Caco-2 (cell line): ENCODE measurements around the gene DDAH2. TPM values are rescaled to one million over a fixed set of nuclear protein-coding genes. Genes with fewer than 3 reads are reported as not detected.

Experiments used
- BruUV-seq: library from RNA; stranded (reverse); fragments of 400-500 nt; replicated peaks from 2 replicates; lab custom pipeline; 2021; lab: Mats Ljungman, UMichigan
- CTCF ChIA-PET: fragments of 300-600 bp; sonication (Branson Sonifier 250); formaldehyde crosslinking; loops from one replicate; lab custom pipeline; 2022; ENCODE audit warnings: antibody characterized with exemption; lab: Charles Lee
- POLR2A ChIA-PET: fragments of 300-600 bp; sonication (Branson Sonifier 250); formaldehyde crosslinking; loops from one replicate; lab custom pipeline; 2022; ENCODE audit warnings: antibody characterized with exemption; lab: Charles Lee
- DNase-seq, 2 experiments: peaks; one replicate each; pipeline versions ENCODE4 v3.0.0 to v3.0.0-alpha.2; 2020 to 2022
- H3K27me3 ChIP-seq: replicated peaks from 2 replicates; pipeline ENCODE4 v1.6.0; 2011; ENCODE audit warnings: low read length; ENCODE audit not compliant: control insufficient read depth, insufficient read depth
- H3K36me3 ChIP-seq: 2 replicates; pipeline ENCODE4 v1.5.1; 2011; ENCODE audit warnings: low read length; ENCODE audit not compliant: control insufficient read depth, insufficient read depth
- H3K4me1 ChIP-seq: fragments of 250-450 bp; sonication (Bioruptor Pico); 2 replicates; pipeline ENCODE4 v1.5.1; 2020; ENCODE audit warnings: mild to moderate bottlenecking
- H3K4me3 ChIP-seq: 2 replicates; pipeline ENCODE4 v1.5.1; 2011; ENCODE audit warnings: low read depth, mild to moderate bottlenecking, control low read depth, low read length
- H3K9me3 ChIP-seq: fragments of 250-450 bp; sonication (Bioruptor Pico); 2 replicates; pipeline ENCODE4 v1.5.1; 2020; ENCODE audit warnings: mild to moderate bottlenecking, moderate library complexity
- H3K27ac Mint-ChIP-seq: one replicate; pipeline ENCODE4 v1.8.0; 2022; ENCODE audit warnings: mixed read lengths; ENCODE audit not compliant: unreplicated experiment
- H3K27me3 Mint-ChIP-seq: one replicate; pipeline ENCODE4 v1.8.0; 2022; ENCODE audit warnings: mixed read lengths; ENCODE audit not compliant: insufficient read depth, unreplicated experiment
- H3K36me3 Mint-ChIP-seq: one replicate; pipeline ENCODE4 v1.8.0; 2022; ENCODE audit warnings: mild to moderate bottlenecking, mixed read lengths; ENCODE audit not compliant: insufficient read depth, unreplicated experiment
- H3K4me1 Mint-ChIP-seq: one replicate; pipeline ENCODE4 v1.8.0; 2022; ENCODE audit warnings: low read depth, mixed read lengths; ENCODE audit not compliant: unreplicated experiment
- H3K4me3 Mint-ChIP-seq: one replicate; pipeline ENCODE4 v1.8.0; 2022; ENCODE audit warnings: mild to moderate bottlenecking, moderate library complexity, mixed read lengths; ENCODE audit not compliant: unreplicated experiment
- H3K9me3 Mint-ChIP-seq: one replicate; pipeline ENCODE4 v1.8.0; 2022; ENCODE audit warnings: mixed read lengths; ENCODE audit not compliant: unreplicated experiment
- CTCF ChIP-seq, 2 experiments: fragments of 200-600 bp in 1 of 2; IDR thresholded peaks; 1 replicate in 1 of 2; 2 replicates in 1 of 2; pipeline versions ENCODE4 v1.5.1 to v1.8.0; 2011 to 2022; ENCODE audit warnings: antibody characterized with exemption in 1 of 2, control low read depth in 1 of 2, inconsistent platforms in 1 of 2, low read depth in 1 of 2, low read length in 1 of 2, mild to moderate bottlenecking in 1 of 2, moderate library complexity in 1 of 2; ENCODE audit not compliant: insufficient read depth in 1 of 2, severe bottlenecking in 1 of 2, unreplicated experiment in 1 of 2
- intact Hi-C: fragments of 100-400 bp; cut with micrococcal nuclease; formaldehyde crosslinking; loops from one replicate; pipeline ENCODE4 v1.10.0; 2022; ENCODE audit not compliant: unreplicated experiment
- total RNA-seq: library from RNA; stranded (reverse); gene quantifications from 2 replicates; pipeline ENCODE4 v1.2.3, GENCODE V29; 2022

Gene DDAH2
- total RNA-seq, 1 experiment from 2014 or later: 82.4 TPM

- BruUV-seq: no TSS peak
- intact Hi-C loops: loop anchor here (1.0 kb wide), 3 partner anchors 39 to 95 kb away; partner anchors contain the start of gene DDAH2
- Histone ChIP-seq H3K4me3 (no peak overlapping the region), H3K36me3 (0 out of 2 replicates have a peak, but pooled peaks cover 1% of the 10 kb centered on the region), H3K4me1 (peaks cover 15% of the 10 kb centered on the region), H3K9me3 (no peaks in the 10 kb centered on the region), H3K27me3 (no peaks in the 10 kb centered on the region)
- no peaks in the 10 kb centered on the region for H3K27me3 Mint-ChIP-seq
- POLR2A ChIA-PET: interaction anchor here (1.3 to 1.8 kb wide), 3 partner anchors 28 to 39 kb away, joined by 6 to 10 read pairs (median 8); partner anchors contain the start of genes DDAH2 and MSH5
- peaks cover 12% of the 10 kb centered on the region for H3K4me1 Mint-ChIP-seq
- CTCF ChIA-PET: interaction anchor here (1.3 to 2.5 kb wide), 5 partner anchors 23 to 88 kb away, joined by 4 to 32 read pairs (median 14); partner anchors contain the start of genes DDAH2, LY6G5C and MSH5
- no peak overlapping the region for H3K27ac Mint-ChIP-seq
- no peak for TF ChIP-seq CTCF (IDR thresholded peaks at IDR 0.05; ENCODE audit: insufficient read depth in 1 of 2, low read depth in 1 of 2, low read length in 1 of 2, severe bottlenecking in 1 of 2, unreplicated experiment in 1 of 2)
- peaks cover 5% of the 10 kb centered on the region for H3K36me3 Mint-ChIP-seq
- no peak overlapping the region for H3K4me3 Mint-ChIP-seq
- no peaks in the 10 kb centered on the region for H3K9me3 Mint-ChIP-seq
- DNase-seq: no peak
These were observed 39.5 kb upstream of the DDAH2 start for GRCh38 chr6:31768363-31769257.

GRCh38 chr6:31767096-31767645, 38.1 kb upstream of the DDAH2 start:
- DNase-seq: no peak
- ChIA-PET POLR2A (no interaction called here), CTCF (interaction anchor here (0.7 kb wide), 2 partner anchors 18 to 80 kb away, joined by 6 to 8 read pairs; no protein-coding TSS in a partner anchor)
- no peaks in the 10 kb centered on the region for H3K9me3 ChIP-seq
- H3K27ac Mint-ChIP-seq: no peak overlapping the region
- no peak overlapping the region for H3K4me3 Mint-ChIP-seq
- peaks cover 18% of the 10 kb centered on the region for H3K4me1 Mint-ChIP-seq
- no peaks in the 10 kb centered on the region for H3K27me3 Mint-ChIP-seq
- H3K27me3 ChIP-seq: no peaks in the 10 kb centered on the region
- peaks cover 14% of the 10 kb centered on the region for H3K4me1 ChIP-seq
- H3K36me3 ChIP-seq: 0 out of 2 replicates have a peak, but pooled peaks cover 1% of the 10 kb centered on the region
- peaks cover 9% of the 10 kb centered on the region for H3K36me3 Mint-ChIP-seq
- no peak overlapping the region for H3K4me3 ChIP-seq
- no TSS peak for BruUV-seq
- intact Hi-C loops: no loop called here
- no peak for TF ChIP-seq CTCF (IDR thresholded peaks at IDR 0.05; ENCODE audit: insufficient read depth in 1 of 2, low read depth in 1 of 2, low read length in 1 of 2, severe bottlenecking in 1 of 2, unreplicated experiment in 1 of 2)
- H3K9me3 Mint-ChIP-seq: no peaks in the 10 kb centered on the region
